Esophagus muscularis mucosa (tissue), 4 donors: ENCODE results near the gene FGFR1OP2.

Source experiments
- CTCF ChIP-seq, 3 experiments: fragments of 200-600 bp in 2 of 3; fragments of 450-650 bp in 1 of 3; sonication (generic) in 2 of 3; IDR thresholded peaks; one replicate each; pipeline ENCODE4 v1.5.1; 2017 to 2019; ENCODE audit warnings: antibody characterized with exemption in 3 of 3, mild to moderate bottlenecking in 2 of 3, moderate library complexity in 1 of 3
- EP300 ChIP-seq: sonication (generic); formaldehyde crosslinking; IDR thresholded peaks from one replicate; pipeline ENCODE4 v1.6.1; 2017; ENCODE audit warnings: antibody characterized with exemption
- POLR2A ChIP-seq: fragments of 450-650 bp; IDR thresholded peaks from one replicate; pipeline ENCODE4 v1.6.1; 2017; ENCODE audit warnings: antibody characterized with exemption, moderate library complexity, mild to moderate bottlenecking, low read depth
- POLR2AphosphoS5 ChIP-seq, 2 donors: sonication (generic); formaldehyde crosslinking; IDR thresholded peaks; one replicate each; pipeline ENCODE4 v1.6.1; 2017; ENCODE audit warnings: antibody characterized with exemption in 2 of 2

- no peak for TF ChIP-seq POLR2A
- no peak for TF ChIP-seq CTCF (IDR thresholded peaks at IDR 0.05)
- TF ChIP-seq POLR2AphosphoS5 (IDR thresholded peaks at IDR 0.05), result no peak
- TF ChIP-seq EP300, result no peak
These were observed 23.5 kb downstream of the FGFR1OP2 start for GRCh38 chr12:26961803-26962202.
